ENCODE measurements around the gene DIAPH2. TPM values are rescaled to one million over a fixed set of nuclear protein-coding genes. Genes with fewer than 3 reads are reported as not detected.

The DIAPH2 gene
- total and polyA plus RNA-seq, 2 donors (not counting 1 experiment from before 2014, with no cell fraction given): 4.2 to 32.4 TPM

DNA sequence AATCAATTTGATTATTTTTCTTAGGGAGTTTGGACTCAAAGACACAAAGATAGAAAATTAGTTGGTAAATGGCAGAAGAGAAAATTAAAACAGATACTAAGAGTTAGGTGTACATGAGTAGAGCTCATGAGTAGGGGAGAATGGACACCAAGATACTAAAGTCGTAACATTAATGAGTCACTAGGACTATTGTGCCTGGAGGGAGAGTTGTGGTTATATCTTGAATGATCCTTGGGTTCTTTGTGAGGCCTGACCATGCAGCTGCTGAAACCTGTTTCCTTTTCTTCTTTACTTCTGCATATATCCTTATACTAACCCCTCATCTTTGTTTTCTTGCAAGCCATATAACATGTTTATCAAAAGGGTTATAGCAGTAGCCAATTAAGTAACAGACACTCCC, 731.8 kb downstream of the DIAPH2 start:
- Mint-ChIP-seq H3K27ac (no peak overlapping the region), H3K9me3 (ENCODE audit: insufficient read depth) (no peaks in the 10 kb centered on the region), H3K4me1 (no peaks in the 10 kb centered on the region), H3K27me3 (no peaks in the 10 kb centered on the region), H3K4me3 (no peak overlapping the region)
- POLR2A ChIA-PET: no interaction called here
- ATAC-seq (ENCODE audit: low read depth) (no peak), DNase-seq (no peak)
- H4K20me1 ChIP-seq (ENCODE audit: control insufficient read depth, insufficient read depth, low read length, poor library complexity, severe bottlenecking): no peaks in the 10 kb centered on the region
- H3K9ac ChIP-seq (ENCODE audit: low read length): no peak overlapping the region
- H3K27ac ChIP-seq (ENCODE audit: low read length in 2 of 2): no peak overlapping the region
- WGBS (ENCODE audit: insufficient coverage): no CpG with 5 or more reads among the region's 1 CpG
- no peaks in the 10 kb centered on the region for H3K79me2 ChIP-seq (ENCODE audit: control insufficient read depth, insufficient read depth, low read length)
- H3K27me3 ChIP-seq (replicated peaks in 1 of 4; ENCODE audit: control extremely low read depth in 1 of 4, control insufficient read depth in 3 of 4, insufficient read depth in 4 of 4, low read length in 3 of 4): no peaks in the 10 kb centered on the region
- no peaks in the 10 kb centered on the region for H3K9me3 ChIP-seq (ENCODE audit: control extremely low read depth in 1 of 3, control insufficient read depth in 2 of 3, insufficient read depth in 1 of 3, low read length in 2 of 3)
- intact Hi-C loops (cut with micrococcal nuclease): no loop called here
- H3K4me1 ChIP-seq (ENCODE audit: control insufficient read depth in 2 of 2, insufficient read depth in 2 of 2, low read length in 2 of 2): no peaks in the 10 kb centered on the region
- CTCF ChIA-PET: no interaction called here
- H3K36me3 ChIP-seq (replicated peaks in 1 of 2; ENCODE audit: control extremely low read depth in 1 of 2, control insufficient read depth in 1 of 2, extremely low read depth in 1 of 2, insufficient read depth in 2 of 2, low read length in 1 of 2): no peaks in the 10 kb centered on the region
- H2AFZ ChIP-seq (ENCODE audit: insufficient read depth, low read depth, low read length, poor library complexity, severe bottlenecking): no peak overlapping the region
- H3K4me2 ChIP-seq (replicated peaks; ENCODE audit: low read depth, low read length, poor library complexity, severe bottlenecking): no peak overlapping the region
- no peak overlapping the region for H3K4me3 ChIP-seq (ENCODE audit: control extremely low read depth in 1 of 5, extremely low read depth in 1 of 5, insufficient read depth in 1 of 5, low read depth in 2 of 5, low read length in 4 of 5)
- TF ChIP-seq, protein P1, sequence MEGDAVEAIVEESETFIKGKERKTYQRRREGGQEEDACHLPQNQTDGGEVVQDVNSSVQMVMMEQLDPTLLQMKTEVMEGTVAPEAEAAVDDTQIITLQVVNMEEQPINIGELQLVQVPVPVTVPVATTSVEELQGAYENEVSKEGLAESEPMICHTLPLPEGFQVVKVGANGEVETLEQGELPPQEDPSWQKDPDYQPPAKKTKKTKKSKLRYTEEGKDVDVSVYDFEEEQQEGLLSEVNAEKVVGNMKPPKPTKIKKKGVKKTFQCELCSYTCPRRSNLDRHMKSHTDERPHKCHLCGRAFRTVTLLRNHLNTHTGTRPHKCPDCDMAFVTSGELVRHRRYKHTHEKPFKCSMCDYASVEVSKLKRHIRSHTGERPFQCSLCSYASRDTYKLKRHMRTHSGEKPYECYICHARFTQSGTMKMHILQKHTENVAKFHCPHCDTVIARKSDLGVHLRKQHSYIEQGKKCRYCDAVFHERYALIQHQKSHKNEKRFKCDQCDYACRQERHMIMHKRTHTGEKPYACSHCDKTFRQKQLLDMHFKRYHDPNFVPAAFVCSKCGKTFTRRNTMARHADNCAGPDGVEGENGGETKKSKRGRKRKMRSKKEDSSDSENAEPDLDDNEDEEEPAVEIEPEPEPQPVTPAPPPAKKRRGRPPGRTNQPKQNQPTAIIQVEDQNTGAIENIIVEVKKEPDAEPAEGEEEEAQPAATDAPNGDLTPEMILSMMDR (IDR thresholded peaks at IDR 0.05): no peak
- no peak for TF ChIP-seq EZH2 (IDR thresholded peaks at IDR 0.05; ENCODE audit: borderline replicate concordance, insufficient read depth, low read depth, low read length, poor library complexity, severe bottlenecking)

DNA sequence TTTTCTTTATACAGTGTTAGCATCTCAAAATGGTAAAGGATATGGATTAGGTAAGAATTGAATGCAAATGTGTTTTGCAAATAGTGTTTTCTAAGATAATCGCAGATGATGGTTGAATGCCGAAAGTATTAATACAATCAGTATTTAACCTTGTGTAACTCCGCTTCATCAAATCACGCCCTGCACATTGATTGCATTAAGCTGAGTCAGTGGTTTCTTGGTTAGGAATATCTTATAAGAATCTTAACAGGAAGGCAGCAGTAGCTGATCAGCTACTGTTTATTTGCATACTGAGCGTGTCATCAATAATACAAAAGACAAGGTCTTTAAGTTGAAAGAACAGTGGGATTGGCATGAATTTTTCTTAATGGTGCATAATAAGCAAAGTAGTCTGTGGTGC, 744.5 kb downstream of the DIAPH2 start:
- H3K9me3 ChIP-seq (ENCODE audit: control extremely low read depth in 1 of 3, control insufficient read depth in 2 of 3, insufficient read depth in 1 of 3, low read length in 2 of 3): no peaks in the 10 kb centered on the region
- CTCF ChIA-PET: no interaction called here
- no CpG with 5 or more reads among the region's 5 CpGs for WGBS (ENCODE audit: insufficient coverage)
- DNase-seq: no peak
- no peak overlapping the region for H3K4me2 ChIP-seq (replicated peaks; ENCODE audit: low read depth, low read length, poor library complexity, severe bottlenecking)
- POLR2A ChIA-PET: no interaction called here
- H3K4me3 ChIP-seq (ENCODE audit: control extremely low read depth in 1 of 5, extremely low read depth in 1 of 5, insufficient read depth in 1 of 5, low read depth in 2 of 5, low read length in 4 of 5): no peak overlapping the region
- no peaks in the 10 kb centered on the region for H4K20me1 ChIP-seq (ENCODE audit: control insufficient read depth, insufficient read depth, low read length, poor library complexity, severe bottlenecking)
- H3K27ac ChIP-seq (ENCODE audit: low read length in 2 of 2): no peak overlapping the region
- no peak overlapping the region for H3K27ac Mint-ChIP-seq
- no peaks in the 10 kb centered on the region for H3K36me3 ChIP-seq (replicated peaks in 1 of 2; ENCODE audit: control extremely low read depth in 1 of 2, control insufficient read depth in 1 of 2, extremely low read depth in 1 of 2, insufficient read depth in 2 of 2, low read length in 1 of 2)
- intact Hi-C loops (cut with micrococcal nuclease): no loop called here
- no peaks in the 10 kb centered on the region for H3K79me2 ChIP-seq (ENCODE audit: control insufficient read depth, insufficient read depth, low read length)
- no peak overlapping the region for H3K9ac ChIP-seq (ENCODE audit: low read length)
- H3K4me3 Mint-ChIP-seq: no peak overlapping the region
- H2AFZ ChIP-seq (ENCODE audit: insufficient read depth, low read depth, low read length, poor library complexity, severe bottlenecking): no peak overlapping the region
- H3K27me3 Mint-ChIP-seq: no peaks in the 10 kb centered on the region
- no peaks in the 10 kb centered on the region for H3K27me3 ChIP-seq (replicated peaks in 1 of 4; ENCODE audit: control extremely low read depth in 1 of 4, control insufficient read depth in 3 of 4, insufficient read depth in 4 of 4, low read length in 3 of 4)
- ATAC-seq (ENCODE audit: low read depth): no peak
- no peaks in the 10 kb centered on the region for H3K4me1 ChIP-seq (ENCODE audit: control insufficient read depth in 2 of 2, insufficient read depth in 2 of 2, low read length in 2 of 2)
- no peak for TF ChIP-seq EZH2 (IDR thresholded peaks at IDR 0.05; ENCODE audit: borderline replicate concordance, insufficient read depth, low read depth, low read length, poor library complexity, severe bottlenecking)
- TF ChIP-seq, protein P1 (IDR thresholded peaks at IDR 0.05): no peak
- H3K9me3 Mint-ChIP-seq (ENCODE audit: insufficient read depth): no peaks in the 10 kb centered on the region
- no peaks in the 10 kb centered on the region for H3K4me1 Mint-ChIP-seq

All from B cell (primary cell).